Adrenal gland (tissue), 5 donors: ENCODE results near the gene CDX2.

Experiments used
- POLR2A ChIP-seq, 2 donors: fragments of 450-650 bp; IDR thresholded peaks; one replicate each; pipeline ENCODE4 v1.6.1; 2017; ENCODE audit warnings: antibody characterized with exemption in 2 of 2, mild to moderate bottlenecking in 2 of 2, moderate library complexity in 1 of 2
- TF ChIP-seq, protein P1 (sequence below), 6 experiments: fragments of 450-650 bp in 4 of 6; fragments of 200-600 bp in 2 of 6; sonication (generic) in 1 of 6; IDR thresholded peaks; 1 replicate in 5 of 6; 2 replicates in 1 of 6; pipeline versions ENCODE4 v1.5.1 to v1.8.0; 2016 to 2021; ENCODE audit warnings: antibody characterized with exemption in 6 of 6, mild to moderate bottlenecking in 2 of 6, moderate library complexity in 1 of 6
- donor health status: DM: no; HTN: no; CAD: no.

DNA sequence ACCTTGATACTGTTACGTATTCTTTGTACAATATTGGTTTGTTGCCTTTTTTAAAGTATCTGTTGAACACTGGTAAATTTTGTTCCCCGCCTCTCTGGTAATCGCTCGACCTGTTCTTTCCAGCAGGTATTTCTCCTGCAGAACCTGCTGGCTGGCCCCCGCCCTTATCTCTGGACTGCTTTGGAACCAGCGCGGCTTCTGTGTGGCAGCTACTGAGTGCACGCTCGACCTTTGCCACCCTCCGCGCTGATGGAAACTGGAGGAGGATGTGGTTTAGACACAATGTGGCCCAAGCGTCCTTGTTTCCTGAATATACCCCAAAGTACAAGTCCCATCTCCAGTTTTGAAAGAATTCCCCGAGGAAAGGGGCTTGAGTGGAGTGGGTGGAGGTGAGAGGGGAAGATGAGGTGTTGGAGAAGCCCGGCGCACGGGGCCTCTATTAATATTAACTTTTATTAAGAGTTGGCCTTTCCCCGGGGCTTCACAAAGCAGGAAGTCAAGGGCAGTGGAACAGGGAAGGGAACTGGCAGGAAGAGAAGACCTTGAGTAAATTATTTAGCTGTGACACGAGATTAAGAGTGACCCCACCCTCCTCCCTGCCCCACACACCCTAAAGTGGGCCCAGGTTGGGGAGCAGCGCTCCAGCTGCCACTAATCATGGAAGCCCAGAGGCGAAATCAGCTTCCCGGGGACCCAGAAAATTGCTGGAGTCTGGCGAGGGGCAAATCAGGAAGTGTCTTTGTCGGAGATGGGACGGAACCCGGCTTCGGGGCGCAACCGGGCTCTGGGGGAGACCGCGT lies 16.0 kb downstream of the CDX2 start:
- TF ChIP-seq, protein P1, sequence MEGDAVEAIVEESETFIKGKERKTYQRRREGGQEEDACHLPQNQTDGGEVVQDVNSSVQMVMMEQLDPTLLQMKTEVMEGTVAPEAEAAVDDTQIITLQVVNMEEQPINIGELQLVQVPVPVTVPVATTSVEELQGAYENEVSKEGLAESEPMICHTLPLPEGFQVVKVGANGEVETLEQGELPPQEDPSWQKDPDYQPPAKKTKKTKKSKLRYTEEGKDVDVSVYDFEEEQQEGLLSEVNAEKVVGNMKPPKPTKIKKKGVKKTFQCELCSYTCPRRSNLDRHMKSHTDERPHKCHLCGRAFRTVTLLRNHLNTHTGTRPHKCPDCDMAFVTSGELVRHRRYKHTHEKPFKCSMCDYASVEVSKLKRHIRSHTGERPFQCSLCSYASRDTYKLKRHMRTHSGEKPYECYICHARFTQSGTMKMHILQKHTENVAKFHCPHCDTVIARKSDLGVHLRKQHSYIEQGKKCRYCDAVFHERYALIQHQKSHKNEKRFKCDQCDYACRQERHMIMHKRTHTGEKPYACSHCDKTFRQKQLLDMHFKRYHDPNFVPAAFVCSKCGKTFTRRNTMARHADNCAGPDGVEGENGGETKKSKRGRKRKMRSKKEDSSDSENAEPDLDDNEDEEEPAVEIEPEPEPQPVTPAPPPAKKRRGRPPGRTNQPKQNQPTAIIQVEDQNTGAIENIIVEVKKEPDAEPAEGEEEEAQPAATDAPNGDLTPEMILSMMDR (IDR thresholded peaks at IDR 0.05), result no peak
- no peak for TF ChIP-seq POLR2A (IDR thresholded peaks at IDR 0.05)
